ENCODE data around the gene GLG1. TPM values are rescaled to one million over a fixed set of nuclear protein-coding genes. Genes with fewer than 3 reads are reported as not detected.
A peak's percentile ranks its signal among the peaks of the same experiment; 100 is the strongest.

Gene GLG1
- total RNA-seq, 6 experiments from 2014 or later = 42.4 to 65.1 (median 44.7) TPM

DNA sequence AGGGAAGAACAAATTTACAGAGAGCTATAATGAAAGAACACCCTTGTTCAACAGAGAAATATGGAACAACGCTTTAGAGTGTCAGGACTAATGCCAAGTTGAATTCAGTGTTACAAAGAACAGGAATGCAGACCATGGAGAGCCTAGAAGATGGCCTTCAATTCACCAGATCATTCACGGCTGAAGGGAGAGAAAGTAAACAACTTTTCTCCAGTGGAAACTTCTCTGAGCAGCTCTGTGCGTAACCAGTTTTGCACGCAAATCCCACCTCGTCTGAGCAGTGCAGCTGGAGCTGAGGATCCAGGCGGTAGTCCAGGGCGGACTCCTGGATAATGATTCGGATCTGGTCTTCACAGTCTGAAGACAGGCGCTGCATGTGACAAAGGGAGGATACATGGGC lies 145.1 kb downstream of the GLG1 start:
- TF ChIP-seq POLR2A (IDR thresholded peaks at IDR 0.05) (no peak), CTCF (IDR thresholded peaks at IDR 0.05) (no peak)
- no peak overlapping the region for H3K27ac ChIP-seq
- no peak for ATAC-seq
- no peak for DNase-seq
- no peaks in the 10 kb centered on the region for H3K9me3 ChIP-seq
- H3K4me3 ChIP-seq = no peak overlapping the region
- 84% methylated on average over 3 of the region's 9 CpGs for WGBS (ENCODE audit: insufficient coverage, low coverage, low lambda C conversion rate, missing lambda C conversion rate)
- H3K4me1 ChIP-seq = no peaks in the 10 kb centered on the region
- intact Hi-C loops (cut with DNase I) = no loop called here
- H3K36me3 ChIP-seq = peaks cover 9 to 83% (median 33%) of the 10 kb centered on the region in 4 donors
- no peaks in the 10 kb centered on the region for H3K27me3 ChIP-seq

DNA sequence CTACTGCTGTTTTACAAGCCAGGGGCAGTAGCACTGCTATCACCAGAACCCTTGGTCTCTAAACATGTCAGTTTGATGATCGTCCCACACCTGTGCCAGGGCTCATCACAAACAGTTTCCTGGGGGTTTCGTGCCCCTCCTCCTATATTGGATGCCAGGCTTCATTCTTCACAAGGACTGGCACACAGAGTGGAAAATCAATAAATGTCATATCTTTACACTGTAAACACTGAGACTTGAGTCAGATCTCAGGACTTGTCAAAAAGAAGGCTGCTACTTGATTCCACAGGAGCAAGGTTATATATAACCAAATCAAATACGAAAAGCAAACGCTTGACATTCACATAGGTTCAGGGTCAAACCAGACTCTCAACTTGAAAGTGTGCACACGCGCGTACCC lies 146.4 kb downstream of the GLG1 start:
- Histone ChIP-seq H3K27ac (no peak overlapping the region), H3K36me3 (peaks cover 6 to 83% (median 36%) of the 10 kb centered on the region in 4 donors), H3K9me3 (no peaks in the 10 kb centered on the region), H3K27me3 (no peaks in the 10 kb centered on the region), H3K4me1 (no peaks in the 10 kb centered on the region), H3K4me3 (no peak overlapping the region)
- 96% methylated on average over 7 of the region's 7 CpGs for WGBS (ENCODE audit: insufficient coverage, low coverage, low lambda C conversion rate, missing lambda C conversion rate)
- no peak for DNase-seq
- no peak for ATAC-seq
- no peak for TF ChIP-seq CTCF (IDR thresholded peaks at IDR 0.05)
- TF ChIP-seq POLR2A (IDR thresholded peaks at IDR 0.05) = no peak
- intact Hi-C loops (cut with DNase I) = no loop called here

DNA sequence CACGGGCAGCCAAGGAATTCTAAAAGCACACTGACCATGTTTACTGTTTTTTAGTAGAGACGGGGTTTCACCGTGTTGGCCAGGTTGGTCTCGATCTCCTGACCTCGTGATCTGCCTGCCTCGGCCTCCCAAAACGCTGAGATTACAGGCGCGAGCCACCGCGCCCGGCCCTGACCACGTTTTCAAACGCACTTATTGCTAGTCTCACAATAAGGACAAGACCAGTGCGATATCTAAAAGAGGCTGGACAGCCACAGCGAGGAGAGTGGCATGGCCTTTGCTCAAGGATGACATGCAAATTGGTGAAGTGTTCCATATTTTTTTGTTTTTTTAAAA lies 150.7 kb downstream of the GLG1 start:
- H3K4me3 ChIP-seq = no peak overlapping the region
- H3K27me3 ChIP-seq = no peaks in the 10 kb centered on the region
- H3K36me3 ChIP-seq = peaks cover 0 to 78% (median 29%) of the 10 kb centered on the region in 4 donors
- TF ChIP-seq POLR2A (IDR thresholded peaks at IDR 0.05) (no peak), CTCF (IDR thresholded peaks at IDR 0.05) (no peak)
- no peak overlapping the region for H3K27ac ChIP-seq
- ATAC-seq (no peak), DNase-seq (no peak)
- 94% methylated on average over 14 of the region's 16 CpGs for WGBS (ENCODE audit: insufficient coverage, low coverage, low lambda C conversion rate, missing lambda C conversion rate)
- no peaks in the 10 kb centered on the region for H3K4me1 ChIP-seq
- intact Hi-C loops (cut with DNase I) = loop anchor here in 1 of 2 donors (10.0 kb wide), 1 partner anchor 169 kb away; no protein-coding TSS in a partner anchor
- H3K9me3 ChIP-seq = no peaks in the 10 kb centered on the region

GRCh38 chr16:74455619-74456289 lies 151.2 kb downstream of the GLG1 start:
- H3K36me3 ChIP-seq = peaks cover 0 to 79% (median 29%) of the 10 kb centered on the region in 4 donors
- H3K27ac ChIP-seq = no peak overlapping the region
- H3K27me3 ChIP-seq = no peaks in the 10 kb centered on the region
- H3K4me1 ChIP-seq = no peaks in the 10 kb centered on the region
- DNase-seq (no peak), ATAC-seq (peak in 1 of 4 donors; percentile 26)
- WGBS (ENCODE audit: insufficient coverage, low coverage, low lambda C conversion rate, missing lambda C conversion rate) = 84% methylated on average over 9 of the region's 10 CpGs
- H3K9me3 ChIP-seq = no peaks in the 10 kb centered on the region
- TF ChIP-seq POLR2A (IDR thresholded peaks at IDR 0.05) (no peak), CTCF (IDR thresholded peaks at IDR 0.05) (no peak)
- intact Hi-C loops (cut with DNase I) = loop anchor here in 1 of 2 donors (10.0 kb wide), 1 partner anchor 169 kb away; no protein-coding TSS in a partner anchor
- H3K4me3 ChIP-seq = no peak overlapping the region

Measured in right lobe of liver (tissue), 6 donors.